Neural progenitor cell (in vitro differentiated cells): ENCODE measurements around the gene NEIL1. TPM values are rescaled to one million over a fixed set of nuclear protein-coding genes. Genes with fewer than 3 reads are reported as not detected.
"Not testable (repeated sequence)": the region's sequence is repeated elsewhere in the genome, so short reads cannot be mapped to it uniquely, and the experiment has no call there.

ENCODE experiments used
- DNase-seq: peaks from one replicate; pipeline ENCODE4 v3.0.0-alpha.2; 2016; ENCODE audit warnings: low spot score
- H2AFZ ChIP-seq: fragments of 200-600 bp; sonication (generic); replicated peaks from 2 replicates; pipeline ENCODE4 v1.6.1; 2016; ENCODE audit warnings: antibody characterized with exemption
- H3F3A ChIP-seq: fragments of 200-600 bp; sonication (generic); 2 replicates; pipeline ENCODE4 v1.6.1; 2016; ENCODE audit warnings: antibody characterized with exemption, low read depth
- H3K27ac ChIP-seq: fragments of 200-600 bp; sonication (generic); 2 replicates; pipeline ENCODE4 v1.5.1; 2016; ENCODE audit warnings: mild to moderate bottlenecking
- H3K27me3 ChIP-seq: fragments of 200-600 bp; sonication (generic); 2 replicates; pipeline ENCODE4 v1.6.1; 2016; ENCODE audit warnings: mild to moderate bottlenecking, moderate library complexity
- H3K36me3 ChIP-seq: fragments of 200-600 bp; sonication (generic); 2 replicates; pipeline ENCODE4 v1.5.1; 2016
- H3K4me1 ChIP-seq: fragments of 200-600 bp; sonication (generic); 2 replicates; pipeline ENCODE4 v1.6.1; 2016; ENCODE audit warnings: mixed run types
- H3K4me2 ChIP-seq: fragments of 200-600 bp; sonication (generic); 2 replicates; pipeline ENCODE4 v1.6.1; 2016
- H3K4me3 ChIP-seq: fragments of 200-600 bp; sonication (generic); 2 replicates; pipeline ENCODE4 v1.5.1; 2016
- H3K79me2 ChIP-seq: fragments of 200-600 bp; sonication (generic); 2 replicates; pipeline ENCODE4 v1.6.1; 2016; ENCODE audit warnings: low read depth
- H3K9ac ChIP-seq: fragments of 200-600 bp; sonication (generic); 2 replicates; pipeline ENCODE4 v1.6.1; 2016
- H3K9me3 ChIP-seq: fragments of 200-600 bp; sonication (generic); 2 replicates; pipeline ENCODE4 v1.5.1; 2016; ENCODE audit warnings: low read depth
- H4K20me1 ChIP-seq: fragments of 200-600 bp; sonication (generic); 2 replicates; pipeline ENCODE4 v1.6.1; 2016; ENCODE audit warnings: low read depth
- H3K27ac Mint-ChIP-seq: 3 replicates; pipeline ENCODE4 v1.8.0; 2021; ENCODE audit warnings: mixed read lengths
- H3K27me3 Mint-ChIP-seq: 2 replicates; pipeline ENCODE4 v1.8.0; 2022; ENCODE audit warnings: low read depth, mild to moderate bottlenecking, inconsistent platforms, moderate library complexity, mixed read lengths; ENCODE audit not compliant: insufficient read depth
- H3K36me3 Mint-ChIP-seq: 3 replicates; pipeline ENCODE4 v1.8.0; 2021; ENCODE audit warnings: mixed read lengths
- H3K4me1 Mint-ChIP-seq: 3 replicates; pipeline ENCODE4 v1.8.0; 2021; ENCODE audit warnings: mixed read lengths
- H3K4me3 Mint-ChIP-seq: 3 replicates; pipeline ENCODE4 v1.8.0; 2021; ENCODE audit warnings: mild to moderate bottlenecking, moderate library complexity, mixed read lengths
- H3K9me3 Mint-ChIP-seq: 3 replicates; pipeline ENCODE4 v1.8.0; 2020; ENCODE audit warnings: mixed read lengths
- CTCF ChIP-seq: fragments of 200-600 bp; sonication (generic); IDR thresholded peaks from 2 replicates; pipeline ENCODE4 v1.5.1; 2017; ENCODE audit warnings: antibody characterized with exemption, mild to moderate bottlenecking
- EZH2 ChIP-seq: fragments of 200-600 bp; sonication (generic); IDR thresholded peaks from 2 replicates; pipeline ENCODE4 v1.6.1; 2017; ENCODE audit warnings: antibody characterized with exemption, mild to moderate bottlenecking, moderate library complexity
- EZH2phosphoT487 ChIP-seq: fragments of 200-600 bp; sonication (generic); IDR thresholded peaks from 2 replicates; pipeline ENCODE4 v1.6.1; 2017; ENCODE audit warnings: antibody characterized with exemption
- total RNA-seq: library from RNA; depleted of rRNA; stranded (reverse); fragments of >200 nt; gene quantifications from 2 replicates; pipeline ENCODE4 v1.2.3, GENCODE V29; 2015; ENCODE audit warnings: low replicate concordance

Gene NEIL1
- total RNA-seq, 1 donor from 2014 or later, result 11.2 TPM

GRCh38 chr15:75371901-75372688, 25.3 kb downstream of the NEIL1 start:
- Histone ChIP-seq H3F3A (peaks cover 38% of the 10 kb centered on the region), H3K9ac (no peak overlapping the region), H4K20me1 (peaks cover 29% of the 10 kb centered on the region), H2AFZ (no peak overlapping the region), H3K36me3 (peaks cover 22% of the 10 kb centered on the region), H3K4me1 (peaks cover 9% of the 10 kb centered on the region), H3K27ac (no peak overlapping the region), H3K4me3 (no peak overlapping the region), H3K9me3 (no peaks in the 10 kb centered on the region), H3K79me2 (peaks cover 24% of the 10 kb centered on the region), H3K4me2 (no peak overlapping the region), H3K27me3 (no peaks in the 10 kb centered on the region)
- Mint-ChIP-seq H3K4me1 (peaks cover 15% of the 10 kb centered on the region), H3K4me3 (no peak overlapping the region), H3K36me3 (peaks cover 25% of the 10 kb centered on the region), H3K27ac (no peak overlapping the region), H3K9me3 (no peaks in the 10 kb centered on the region), H3K27me3 (peaks cover 2% of the 10 kb centered on the region)
- no peak for DNase-seq
- no peak for TF ChIP-seq CTCF
- no peak for TF ChIP-seq EZH2phosphoT487
- no peak for TF ChIP-seq EZH2

- Histone ChIP-seq H3K4me3 (no peak overlapping the region), H3K9ac (no peak overlapping the region), H2AFZ (no peak overlapping the region), H3F3A (peaks cover 5% of the 10 kb centered on the region), H3K36me3 (peaks cover 29% of the 10 kb centered on the region), H3K4me1 (no peaks in the 10 kb centered on the region), H4K20me1 (peaks cover 11% of the 10 kb centered on the region), H3K9me3 (no peaks in the 10 kb centered on the region), H3K79me2 (peaks cover 5% of the 10 kb centered on the region), H3K27ac (no peak overlapping the region), H3K4me2 (no peak overlapping the region), H3K27me3 (no peaks in the 10 kb centered on the region)
- no peak for DNase-seq
- Mint-ChIP-seq H3K27me3 (peaks cover 2% of the 10 kb centered on the region), H3K27ac (no peak overlapping the region), H3K9me3 (no peaks in the 10 kb centered on the region), H3K4me3 (no peak overlapping the region), H3K36me3 (peaks cover 29% of the 10 kb centered on the region), H3K4me1 (no peaks in the 10 kb centered on the region)
- TF ChIP-seq CTCF (no peak), EZH2phosphoT487 (no peak), EZH2 (no peak)
Measured at GRCh38 chr15:75380773-75381172, 33.9 kb downstream of the NEIL1 start.

GRCh38 chr15:75383986-75384385, 37.1 kb downstream of the NEIL1 start:
- H3K4me2 ChIP-seq, H3K4me3 ChIP-seq, H2AFZ ChIP-seq, H3K27ac Mint-ChIP-seq, H3K4me1 ChIP-seq, H3K27ac ChIP-seq, H3K27me3 Mint-ChIP-seq, H3K27me3 ChIP-seq, H3K4me3 Mint-ChIP-seq, H3K4me1 Mint-ChIP-seq, H3K9me3 ChIP-seq, H3K9me3 Mint-ChIP-seq, H3F3A ChIP-seq, H3K79me2 ChIP-seq, DNase-seq, H3K9ac ChIP-seq: not testable (repeated sequence)
- peaks cover 17% of the 10 kb centered on the region for H4K20me1 ChIP-seq
- H3K36me3 Mint-ChIP-seq, result peaks cover 30% of the 10 kb centered on the region
- peaks cover 22% of the 10 kb centered on the region for H3K36me3 ChIP-seq

- H2AFZ ChIP-seq, result no peak overlapping the region
- H3K9me3 ChIP-seq, result no peaks in the 10 kb centered on the region
- H3K36me3 ChIP-seq, result peaks cover 11% of the 10 kb centered on the region
- peaks cover 19% of the 10 kb centered on the region for H3K79me2 ChIP-seq
- H3F3A ChIP-seq, result no peaks in the 10 kb centered on the region
- no peak overlapping the region for H3K4me3 Mint-ChIP-seq
- no peak overlapping the region for H3K4me3 ChIP-seq
- no peak for TF ChIP-seq EZH2phosphoT487
- no peak for TF ChIP-seq EZH2
- TF ChIP-seq CTCF, result no peak
- H3K9ac ChIP-seq, result no peak overlapping the region
- no peaks in the 10 kb centered on the region for H3K27me3 ChIP-seq
- H3K27me3 Mint-ChIP-seq, result no peaks in the 10 kb centered on the region
- H3K4me2 ChIP-seq, result no peak overlapping the region
- DNase-seq, result peak; percentile 16
- H3K4me1 ChIP-seq, result no peaks in the 10 kb centered on the region
- no peak overlapping the region for H3K27ac ChIP-seq
- H3K9me3 Mint-ChIP-seq, result no peaks in the 10 kb centered on the region
- peaks cover 16% of the 10 kb centered on the region for H3K4me1 Mint-ChIP-seq
- peaks cover 27% of the 10 kb centered on the region for H3K36me3 Mint-ChIP-seq
- peaks cover 40% of the 10 kb centered on the region for H4K20me1 ChIP-seq
- H3K27ac Mint-ChIP-seq, result peak overlapping the region; percentile 55
Measured at GRCh38 chr15:75389791-75390382, 43.0 kb downstream of the NEIL1 start.
